NB4 (cell line): ENCODE data around the gene SHANK2.

Experiments
- MYC ChIP-seq: IDR thresholded peaks from 2 replicates; pipeline ENCODE4 v1.6.1; 2011; ENCODE audit warnings: low read depth, low read length
- POLR2A ChIP-seq: IDR thresholded peaks from 2 replicates; pipeline ENCODE4 v1.6.1; 2011; ENCODE audit warnings: mild to moderate bottlenecking; ENCODE audit not compliant: insufficient read length; ENCODE audit errors: extremely low read depth
- TF ChIP-seq, protein P1 (sequence below): IDR thresholded peaks from one replicate; pipeline ENCODE4 v1.5.1; 2012; ENCODE audit warnings: low read depth, low read length
- TF ChIP-seq, protein P2 (sequence below): IDR thresholded peaks from 2 replicates; pipeline ENCODE4 v1.6.1; 2011; ENCODE audit warnings: low read depth, low read length

DNA sequence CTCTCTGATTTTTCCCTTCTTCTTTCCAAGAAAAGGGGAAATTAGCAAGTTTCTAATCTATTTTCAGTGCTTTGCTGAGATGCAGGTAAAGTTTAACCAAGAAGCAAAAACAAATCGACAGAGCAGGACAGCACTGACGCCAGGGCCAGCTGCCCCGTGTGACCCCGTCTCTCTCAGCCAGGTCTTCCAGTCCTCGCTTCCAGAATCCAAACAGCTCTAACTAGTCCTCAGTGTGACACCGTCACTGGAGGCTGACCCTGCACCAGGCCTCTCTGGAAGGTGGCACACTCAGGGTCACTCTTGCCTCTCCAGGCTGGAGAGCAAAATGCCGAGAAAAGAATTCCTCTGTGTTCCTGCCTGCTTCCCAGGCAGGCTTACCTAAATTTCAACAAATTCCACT, 44.8 kb downstream of the SHANK2 start:
- TF ChIP-seq, protein P1, sequence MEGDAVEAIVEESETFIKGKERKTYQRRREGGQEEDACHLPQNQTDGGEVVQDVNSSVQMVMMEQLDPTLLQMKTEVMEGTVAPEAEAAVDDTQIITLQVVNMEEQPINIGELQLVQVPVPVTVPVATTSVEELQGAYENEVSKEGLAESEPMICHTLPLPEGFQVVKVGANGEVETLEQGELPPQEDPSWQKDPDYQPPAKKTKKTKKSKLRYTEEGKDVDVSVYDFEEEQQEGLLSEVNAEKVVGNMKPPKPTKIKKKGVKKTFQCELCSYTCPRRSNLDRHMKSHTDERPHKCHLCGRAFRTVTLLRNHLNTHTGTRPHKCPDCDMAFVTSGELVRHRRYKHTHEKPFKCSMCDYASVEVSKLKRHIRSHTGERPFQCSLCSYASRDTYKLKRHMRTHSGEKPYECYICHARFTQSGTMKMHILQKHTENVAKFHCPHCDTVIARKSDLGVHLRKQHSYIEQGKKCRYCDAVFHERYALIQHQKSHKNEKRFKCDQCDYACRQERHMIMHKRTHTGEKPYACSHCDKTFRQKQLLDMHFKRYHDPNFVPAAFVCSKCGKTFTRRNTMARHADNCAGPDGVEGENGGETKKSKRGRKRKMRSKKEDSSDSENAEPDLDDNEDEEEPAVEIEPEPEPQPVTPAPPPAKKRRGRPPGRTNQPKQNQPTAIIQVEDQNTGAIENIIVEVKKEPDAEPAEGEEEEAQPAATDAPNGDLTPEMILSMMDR: no peak
- TF ChIP-seq MYC (no peak), POLR2A (no peak)
- TF ChIP-seq, protein P2, sequence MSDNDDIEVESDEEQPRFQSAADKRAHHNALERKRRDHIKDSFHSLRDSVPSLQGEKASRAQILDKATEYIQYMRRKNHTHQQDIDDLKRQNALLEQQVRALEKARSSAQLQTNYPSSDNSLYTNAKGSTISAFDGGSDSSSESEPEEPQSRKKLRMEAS: no peak
